Stimulated activated CD8-positive, alpha-beta memory T cell treated with anti-CD3 and anti-CD28 coated beads, Interleukin-12 subunit alpha, Interleukin-12 subunit beta, amount 100 ng/mL, for 1 hour (primary cell): ENCODE measurements around the gene SLC25A13.

Experiments used
- DNase-seq: peaks from one replicate; pipeline ENCODE4 v3.0.0-alpha.2; 2020; ENCODE audit warnings: low read depth

SLC25A13 gene

DNA sequence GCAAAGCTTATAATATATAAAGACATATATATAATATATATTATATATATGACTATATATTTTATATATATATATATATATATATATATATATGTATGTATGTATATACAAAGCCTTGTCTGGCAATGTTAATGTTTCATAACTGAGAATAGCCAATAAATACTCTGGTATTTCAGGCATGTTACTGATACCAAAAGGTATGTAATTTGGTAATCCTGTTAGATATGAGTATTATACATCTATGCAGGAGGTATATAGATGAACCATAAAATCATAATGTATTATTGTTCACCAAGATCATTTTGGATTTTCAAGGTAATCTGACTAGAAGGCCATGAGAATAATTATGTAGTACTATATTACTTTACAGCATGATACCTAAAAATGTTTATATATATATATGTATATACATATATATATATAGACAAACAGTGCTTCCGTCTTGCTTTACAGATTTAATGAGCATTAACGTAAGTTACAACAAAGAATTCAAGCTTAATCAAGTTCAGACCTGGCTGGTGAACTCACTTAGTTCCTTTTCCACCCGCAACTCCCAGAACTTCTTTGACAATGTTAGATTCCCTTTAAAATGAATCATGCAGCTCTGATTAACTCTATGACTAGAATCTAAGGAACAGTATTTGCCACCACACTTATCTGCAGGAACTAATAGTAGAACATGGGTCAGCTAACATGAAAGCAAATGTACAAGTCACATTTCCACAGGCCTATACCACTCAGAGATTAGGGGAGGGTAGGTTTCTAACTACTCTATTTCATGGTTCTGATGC is 82.7 kb downstream of the SLC25A13 start:
- no peak for DNase-seq

DNA sequence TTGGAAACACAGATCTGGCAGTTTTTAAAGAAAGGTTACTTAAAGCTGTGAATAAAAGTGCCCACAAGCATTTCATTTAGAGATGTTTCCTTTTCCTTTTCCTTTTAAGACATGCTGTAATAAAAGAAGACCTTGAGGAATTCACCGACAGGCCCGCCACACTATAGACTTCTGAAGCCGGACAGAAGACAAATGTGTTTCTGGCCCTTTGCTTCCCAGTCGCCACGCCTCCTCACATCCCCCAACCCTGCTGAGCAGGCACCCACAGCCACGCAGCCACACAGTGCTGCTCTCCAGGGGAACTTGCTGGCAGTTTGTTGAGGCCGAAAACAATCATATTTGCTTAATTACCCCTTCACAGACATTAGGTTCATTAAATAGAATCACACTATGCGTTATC is 83.4 kb downstream of the SLC25A13 start:
- no peak for DNase-seq

DNA sequence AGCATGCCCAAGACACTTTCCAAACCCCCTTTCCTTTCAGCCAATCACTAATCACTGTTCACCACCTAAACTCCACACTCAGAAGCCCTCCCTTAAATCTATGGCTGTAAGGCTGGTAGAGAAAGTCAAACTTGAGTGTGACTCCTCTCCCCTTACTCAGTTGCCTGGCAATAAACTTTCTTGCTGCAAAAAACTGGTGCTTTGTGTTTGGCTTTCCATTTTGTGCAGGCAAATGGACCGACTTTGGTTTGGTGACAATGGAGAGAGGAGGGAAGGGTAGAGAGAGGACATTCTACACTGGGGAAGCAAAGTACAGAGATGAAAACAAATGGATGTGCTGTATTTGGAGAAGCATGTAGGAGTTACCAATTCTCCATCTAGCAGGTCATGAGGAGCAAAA is 84.9 kb downstream of the SLC25A13 start:
- DNase-seq = no peak

DNA sequence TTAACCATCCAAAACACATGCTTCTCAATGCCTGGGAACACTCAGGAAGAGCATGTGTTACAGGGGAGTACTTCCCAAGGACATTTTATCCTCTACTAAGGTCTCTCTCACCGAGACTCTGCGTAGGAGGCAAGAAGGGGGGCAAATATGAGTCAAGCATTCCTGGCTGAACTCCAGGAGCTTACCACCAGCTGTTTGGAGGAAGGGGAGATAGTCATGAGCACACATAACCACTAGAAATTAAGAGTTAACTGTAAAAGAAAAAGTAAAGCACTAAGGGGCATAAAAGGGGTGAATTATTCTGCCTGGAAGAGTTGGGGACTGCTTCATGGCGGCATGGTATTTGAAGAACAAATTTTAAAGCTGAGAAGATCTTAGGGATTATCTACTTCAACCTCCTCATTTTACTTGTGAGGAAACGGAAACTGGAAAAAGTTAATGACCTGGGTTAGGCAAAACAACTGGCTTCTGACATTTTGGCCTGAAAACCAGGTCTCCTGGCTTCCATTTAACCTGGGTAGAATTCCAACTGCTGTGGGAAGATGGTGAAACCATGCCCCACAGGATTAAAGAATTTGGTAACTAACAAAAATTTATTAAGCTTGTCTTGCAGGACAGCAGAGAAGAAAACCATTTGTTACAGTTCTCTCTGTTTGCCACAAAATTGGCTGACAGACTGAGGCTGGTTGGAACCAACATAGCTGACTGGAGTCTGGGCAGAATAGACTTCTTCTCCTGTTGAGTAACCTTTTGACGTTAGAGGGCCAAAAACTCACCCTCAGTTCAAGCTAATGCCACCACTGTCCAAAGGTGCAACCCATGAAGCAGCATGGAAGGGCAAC is 85.5 kb downstream of the SLC25A13 start:
- no peak for DNase-seq

DNA sequence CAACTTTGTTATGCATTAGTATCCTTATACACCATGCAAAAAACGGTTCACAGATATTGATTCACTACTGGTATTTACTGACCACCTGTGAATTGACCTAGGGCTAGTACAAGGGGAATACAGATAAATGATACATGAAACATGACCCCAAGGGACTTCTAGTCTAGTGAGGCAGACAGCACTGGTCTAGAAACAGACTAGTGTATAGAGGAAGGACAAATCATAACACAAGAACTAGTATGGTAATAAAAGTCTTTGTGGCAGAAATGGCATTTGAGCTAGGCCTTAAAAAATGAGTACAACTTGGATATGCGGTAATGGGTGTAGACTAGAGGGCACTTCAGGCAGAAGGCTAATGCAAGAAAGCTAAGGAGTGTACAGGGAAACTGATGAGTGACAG is 86.6 kb downstream of the SLC25A13 start:
- no peak for DNase-seq

- DNase-seq = no peak
These were observed 88.3 kb downstream of the SLC25A13 start for GRCh38 chr7:96233528-96234154.

DNA sequence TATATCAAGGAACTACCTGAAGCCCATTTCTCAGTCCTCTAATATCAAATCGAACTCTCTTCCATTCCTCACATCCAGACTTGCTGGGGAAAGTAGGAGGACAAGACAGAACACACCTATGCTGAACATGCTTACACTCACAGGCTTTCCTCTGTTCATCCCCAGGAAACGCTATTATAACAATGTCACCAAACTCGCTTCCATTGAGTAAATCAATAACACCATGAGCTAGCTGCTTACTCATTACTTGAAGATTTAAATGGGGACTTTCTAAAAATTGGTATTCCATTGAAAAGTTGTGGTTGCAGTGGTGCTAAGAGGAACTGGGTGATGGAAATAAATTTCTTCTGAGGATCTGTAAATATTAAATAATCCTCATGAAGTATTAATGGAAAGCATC is 88.8 kb downstream of the SLC25A13 start:
- DNase-seq = no peak

DNA sequence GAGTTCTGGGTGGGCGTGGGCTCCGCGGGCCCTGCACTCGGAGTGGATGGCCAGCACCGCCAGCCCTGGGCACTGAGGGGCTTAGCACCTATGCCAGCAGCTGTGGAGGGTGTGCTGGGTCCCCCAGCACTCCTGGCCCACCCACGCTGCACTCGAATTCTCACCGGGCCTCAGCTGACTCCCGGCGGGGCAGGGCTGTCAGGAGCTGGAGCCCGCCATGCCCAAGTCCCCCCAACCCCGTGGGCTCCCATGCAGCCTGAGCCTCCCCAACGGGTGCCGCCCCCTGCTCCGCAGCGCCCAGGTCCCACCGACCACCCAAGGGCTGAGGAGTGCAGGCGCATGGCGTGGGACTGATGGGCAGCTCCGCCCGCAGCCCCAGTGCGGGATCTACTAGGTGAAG is 93.1 kb downstream of the SLC25A13 start:
- DNase-seq = no peak

DNA sequence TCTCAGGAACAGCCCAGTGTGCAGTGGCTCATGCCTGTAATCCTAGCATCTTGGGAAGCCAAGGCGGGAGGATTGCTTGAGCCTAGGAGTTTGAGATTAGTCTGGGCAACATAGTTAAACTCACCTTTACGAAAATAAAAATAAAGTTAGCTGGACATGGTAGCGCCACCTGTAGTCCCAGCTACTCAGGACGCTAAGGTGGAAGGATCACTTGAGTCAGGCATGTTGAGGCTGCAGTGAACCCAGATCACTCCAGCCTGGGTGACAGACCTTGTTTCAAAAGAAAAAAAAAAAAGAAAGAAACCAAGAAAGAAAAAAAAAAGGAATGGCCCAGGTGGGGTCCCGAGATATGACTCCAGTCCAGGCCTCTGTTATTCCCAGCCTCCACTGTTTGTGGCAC is 96.6 kb downstream of the SLC25A13 start:
- no peak for DNase-seq

DNA sequence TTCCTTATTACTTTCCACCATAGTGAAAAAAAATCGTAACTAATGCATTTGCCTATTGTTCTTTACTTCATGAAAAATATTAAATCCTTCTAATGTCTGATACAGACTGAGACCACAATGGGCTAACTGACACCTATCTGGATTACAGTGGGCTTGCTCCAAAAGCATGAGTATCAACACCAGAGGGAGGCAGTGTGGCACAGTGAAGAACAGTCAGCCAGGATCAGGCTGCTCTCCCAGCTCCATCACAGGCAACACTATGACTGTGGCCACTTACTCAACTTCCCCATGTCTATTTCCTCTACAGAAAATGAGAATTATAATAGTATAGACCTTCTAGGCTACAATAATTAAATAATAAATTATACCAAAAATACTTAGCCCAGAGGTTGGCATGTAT is 97.2 kb downstream of the SLC25A13 start:
- DNase-seq = no peak

- DNase-seq = no peak
These were observed 97.8 kb downstream of the SLC25A13 start for GRCh38 chr7:96224073-96224472.

DNA sequence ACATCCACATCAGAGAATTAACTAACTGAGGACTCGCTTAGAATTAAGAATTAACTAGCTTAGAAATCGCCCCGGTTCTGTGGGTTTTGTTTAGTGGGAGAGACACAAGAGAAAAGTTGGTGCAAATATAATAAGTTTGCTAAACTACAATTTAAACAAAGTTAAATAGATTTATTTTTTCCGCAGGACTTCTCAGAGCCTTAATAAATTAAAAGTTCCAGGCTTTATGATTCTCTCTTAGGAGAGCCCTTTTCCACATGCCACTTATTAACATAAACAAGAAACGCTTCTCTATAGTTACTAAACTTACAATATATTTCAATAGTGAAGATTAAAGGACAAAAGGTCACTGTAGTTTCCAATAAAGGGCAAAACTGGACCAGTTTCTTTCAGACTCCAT is 100.0 kb downstream of the SLC25A13 start:
- no peak for DNase-seq

DNA sequence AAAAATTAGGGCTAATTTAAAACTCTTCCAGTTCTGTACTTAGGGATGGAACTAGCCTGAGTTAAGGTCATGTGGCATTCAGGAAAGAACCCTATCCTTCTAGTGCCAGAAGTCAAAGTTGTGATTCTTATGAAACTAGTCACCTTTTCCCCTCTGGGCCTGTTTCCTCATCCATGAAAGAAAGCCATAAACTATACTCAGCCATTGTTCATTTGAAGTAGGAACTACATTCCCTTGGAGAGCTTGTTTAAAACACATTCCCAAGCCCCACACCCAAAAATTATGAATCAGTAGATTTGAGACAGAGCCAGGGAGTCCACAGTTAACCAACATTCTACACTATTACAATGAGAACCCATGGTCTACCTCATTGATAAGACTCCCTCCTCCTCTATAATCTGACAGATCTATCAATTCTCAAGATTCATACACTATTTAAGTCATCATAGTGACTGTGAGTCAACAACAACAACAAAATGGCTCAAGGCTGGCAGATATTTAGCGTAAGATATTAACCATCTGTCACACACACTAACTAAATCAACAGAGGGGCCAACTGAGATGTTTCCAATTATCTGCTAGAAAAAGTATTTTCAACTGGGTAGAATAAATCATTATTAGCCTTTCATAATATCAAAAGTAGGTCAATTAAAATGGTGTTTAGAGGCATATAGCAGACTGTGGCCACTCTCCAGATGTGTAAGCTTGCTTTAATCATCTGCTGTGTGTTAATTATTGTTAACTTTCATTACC is 102.3 kb downstream of the SLC25A13 start:
- no peak for DNase-seq

DNA sequence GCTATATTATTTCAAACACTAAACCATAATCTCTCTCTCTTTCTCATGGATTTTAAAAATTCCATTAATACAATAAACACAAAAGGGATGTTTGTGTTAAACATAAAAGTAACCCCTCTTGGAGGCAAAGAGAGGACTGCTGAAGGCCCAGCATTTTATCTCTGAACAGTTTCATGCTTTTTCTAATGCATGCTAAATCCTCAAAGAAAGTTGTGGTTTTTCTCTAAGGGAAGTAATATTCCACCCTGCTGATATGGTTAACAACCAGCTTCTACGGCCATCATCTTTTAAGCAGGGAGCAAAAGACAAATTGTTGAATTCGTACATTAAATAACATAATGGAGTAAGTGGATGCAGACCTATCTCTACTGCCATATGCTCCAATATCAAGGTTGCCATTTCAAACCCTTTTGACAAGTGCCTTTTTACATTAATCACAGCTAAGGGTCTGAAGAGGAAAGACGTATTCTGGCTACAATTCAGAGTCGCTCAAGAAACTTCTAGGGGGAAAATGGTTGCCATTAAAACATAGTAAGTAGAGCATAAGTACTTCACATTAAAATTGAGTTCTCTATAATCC is 103.1 kb downstream of the SLC25A13 start:
- no peak for DNase-seq

DNA sequence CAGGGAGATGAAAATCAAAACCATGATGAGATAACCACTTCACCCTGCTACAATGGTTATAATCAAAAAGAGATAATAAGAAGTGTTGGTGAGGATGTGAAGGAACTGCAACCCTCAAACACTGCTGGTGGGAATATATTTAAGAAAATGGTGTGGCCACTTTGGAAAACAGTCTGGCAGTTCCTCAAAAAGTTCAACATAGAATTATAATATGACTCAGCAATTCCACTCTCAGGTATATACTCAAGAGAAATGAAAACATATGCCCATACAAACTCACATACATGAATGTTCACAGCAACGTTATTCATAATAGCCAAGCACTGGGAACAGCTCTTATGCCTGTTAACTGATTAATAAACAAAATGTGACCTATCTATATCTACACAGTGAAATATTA is 104.8 kb downstream of the SLC25A13 start:
- DNase-seq = no peak

- DNase-seq = no peak
These were observed 105.5 kb downstream of the SLC25A13 start for GRCh38 chr7:96216373-96216772.

GRCh38 chr7:96212474-96212873 is 109.4 kb downstream of the SLC25A13 start:
- DNase-seq = no peak

DNA sequence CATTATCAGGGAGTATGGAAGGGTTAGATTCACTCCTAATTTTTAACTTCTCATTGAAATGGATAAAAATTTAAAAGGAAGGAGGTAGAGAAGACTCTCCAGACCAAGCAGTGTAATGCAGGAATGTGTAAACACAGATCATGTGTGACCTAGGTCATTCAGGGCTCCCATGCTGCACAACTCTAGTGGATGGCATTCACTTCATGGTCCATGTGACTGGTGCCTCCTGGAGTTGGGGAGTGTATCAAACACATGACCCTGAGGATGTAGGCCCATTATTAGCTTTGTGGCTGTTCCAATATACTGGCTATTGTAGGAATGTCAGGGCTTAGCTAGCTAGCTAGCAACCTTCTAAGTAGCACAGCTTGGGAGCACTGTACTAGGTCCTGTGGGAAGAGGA is 109.9 kb downstream of the SLC25A13 start:
- DNase-seq = no peak

GRCh38 chr7:96205665-96206064 is 116.2 kb downstream of the SLC25A13 start:
- DNase-seq = no peak

GRCh38 chr7:96204601-96205000 is 117.3 kb downstream of the SLC25A13 start:
- DNase-seq = no peak

DNA sequence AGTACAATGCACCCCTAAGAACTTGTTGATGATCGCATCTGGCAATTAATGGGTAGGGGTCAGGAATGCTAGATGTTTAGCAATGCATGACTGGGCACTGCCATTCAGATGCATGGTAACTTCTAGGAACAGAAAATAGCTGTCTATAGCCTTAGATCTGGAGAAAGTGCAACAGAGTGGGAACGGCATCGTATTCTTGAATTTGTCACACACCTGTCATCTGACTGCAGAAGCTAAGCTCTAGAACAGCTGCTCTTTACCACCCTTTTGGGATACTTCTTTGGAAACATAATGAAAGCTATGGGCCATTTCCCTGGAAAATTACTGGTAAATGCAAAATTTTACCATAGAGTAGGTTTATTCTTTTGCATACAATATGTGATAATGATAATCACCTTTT is 118.1 kb downstream of the SLC25A13 start:
- no peak for DNase-seq

DNA sequence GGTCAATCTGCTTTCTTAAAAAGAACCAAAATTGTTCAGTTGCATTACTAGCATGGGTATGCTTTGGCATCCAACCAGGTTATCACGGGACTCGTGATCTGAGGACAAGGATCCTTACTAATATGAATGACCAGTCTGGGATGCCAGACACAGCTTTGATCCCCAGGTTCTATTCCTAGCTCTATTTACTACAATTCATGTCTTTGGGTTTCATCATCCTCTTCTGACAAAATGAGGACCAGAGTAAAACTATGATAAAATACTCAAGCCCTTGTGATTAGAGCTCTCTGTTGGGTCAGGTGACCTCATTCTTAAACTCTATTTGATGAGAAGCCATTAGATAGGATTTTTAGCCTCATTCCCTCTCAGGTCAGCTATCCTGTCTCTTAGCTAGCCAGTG is 119.8 kb downstream of the SLC25A13 start:
- no peak for DNase-seq
